HEK293T (cell line): Measurements from ENCODE around the gene AGAP1.

Source experiments
- SP1 ChIP-seq: fragments of 450-650 bp; IDR thresholded peaks from 2 replicates; pipeline ENCODE4 v1.6.1; 2017
- TARDBP ChIP-seq: fragments of 450-650 bp; IDR thresholded peaks from 2 replicates; pipeline ENCODE4 v1.6.1; 2016

DNA sequence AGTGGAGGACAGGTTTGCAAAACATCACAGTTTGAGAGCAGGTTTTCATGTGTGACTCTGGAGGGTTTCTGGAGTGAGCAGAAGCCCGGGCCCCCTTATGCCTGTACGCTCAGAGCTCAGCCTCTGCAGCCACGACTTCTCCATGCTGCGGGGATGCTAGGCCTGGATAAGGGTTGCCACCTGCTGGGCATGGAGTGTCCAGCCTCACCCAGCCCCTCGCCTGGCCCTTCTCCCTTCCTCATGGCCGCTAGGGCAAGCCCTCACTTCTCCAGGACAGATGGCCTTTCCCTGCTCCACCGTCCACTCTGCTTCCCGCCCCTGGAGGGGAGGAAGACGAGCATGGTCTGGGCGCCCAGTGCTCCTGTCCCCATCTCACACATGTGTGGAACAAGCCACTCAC, 355.6 kb downstream of the AGAP1 start:
- TF ChIP-seq SP1 (no peak), TARDBP (no peak)
